WTC11 (cell line): ENCODE measurements around the gene FOXN3.

ENCODE experiments used
- CREB1 ChIP-seq: sonication (generic); formaldehyde crosslinking; IDR thresholded peaks from 2 replicates; pipeline ENCODE4 v1.8.0; 2023; ENCODE audit warnings: mild to moderate bottlenecking, missing genetic modification reagents
- CTCF ChIP-seq: fragments of 200-600 bp; IDR thresholded peaks from 2 replicates; pipeline ENCODE4 v1.8.0; 2022; ENCODE audit warnings: antibody characterized with exemption
- GRHL2 ChIP-seq: fragments of 250-450 bp; sonication (Bioruptor Pico); IDR thresholded peaks from 2 replicates; pipeline ENCODE4 v1.8.0; 2022; ENCODE audit warnings: mild to moderate bottlenecking, moderate library complexity; ENCODE audit not compliant: insufficient replicate concordance, severe bottlenecking
- TF ChIP-seq, protein P1 (sequence below): sonication (generic); formaldehyde crosslinking; IDR thresholded peaks from 2 replicates; pipeline ENCODE4 v1.8.1; 2023; ENCODE audit warnings: mild to moderate bottlenecking, missing genetic modification reagents
- TF ChIP-seq, protein P2 (sequence below): sonication (generic); formaldehyde crosslinking; IDR thresholded peaks from 2 replicates; pipeline ENCODE4 v1.8.0; 2022; ENCODE audit warnings: mild to moderate bottlenecking, missing genetic modification reagents
- TF ChIP-seq, protein P3 (sequence below): sonication (generic); formaldehyde crosslinking; IDR thresholded peaks from 2 replicates; pipeline ENCODE4 v1.8.1; 2023; ENCODE audit warnings: mild to moderate bottlenecking, missing genetic modification reagents, moderate library complexity

- no peak for TF ChIP-seq CTCF
- TF ChIP-seq, protein P1, sequence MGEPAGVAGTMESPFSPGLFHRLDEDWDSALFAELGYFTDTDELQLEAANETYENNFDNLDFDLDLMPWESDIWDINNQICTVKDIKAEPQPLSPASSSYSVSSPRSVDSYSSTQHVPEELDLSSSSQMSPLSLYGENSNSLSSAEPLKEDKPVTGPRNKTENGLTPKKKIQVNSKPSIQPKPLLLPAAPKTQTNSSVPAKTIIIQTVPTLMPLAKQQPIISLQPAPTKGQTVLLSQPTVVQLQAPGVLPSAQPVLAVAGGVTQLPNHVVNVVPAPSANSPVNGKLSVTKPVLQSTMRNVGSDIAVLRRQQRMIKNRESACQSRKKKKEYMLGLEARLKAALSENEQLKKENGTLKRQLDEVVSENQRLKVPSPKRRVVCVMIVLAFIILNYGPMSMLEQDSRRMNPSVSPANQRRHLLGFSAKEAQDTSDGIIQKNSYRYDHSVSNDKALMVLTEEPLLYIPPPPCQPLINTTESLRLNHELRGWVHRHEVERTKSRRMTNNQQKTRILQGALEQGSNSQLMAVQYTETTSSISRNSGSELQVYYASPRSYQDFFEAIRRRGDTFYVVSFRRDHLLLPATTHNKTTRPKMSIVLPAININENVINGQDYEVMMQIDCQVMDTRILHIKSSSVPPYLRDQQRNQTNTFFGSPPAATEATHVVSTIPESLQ = no peak
- TF ChIP-seq, protein P2, sequence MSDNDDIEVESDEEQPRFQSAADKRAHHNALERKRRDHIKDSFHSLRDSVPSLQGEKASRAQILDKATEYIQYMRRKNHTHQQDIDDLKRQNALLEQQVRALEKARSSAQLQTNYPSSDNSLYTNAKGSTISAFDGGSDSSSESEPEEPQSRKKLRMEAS (CRISPR knock-in tag) = no peak
- TF ChIP-seq GRHL2 (CRISPR knock-in tag) = no peak
- no peak for TF ChIP-seq CREB1 (CRISPR knock-in tag)
- TF ChIP-seq, protein P3, sequence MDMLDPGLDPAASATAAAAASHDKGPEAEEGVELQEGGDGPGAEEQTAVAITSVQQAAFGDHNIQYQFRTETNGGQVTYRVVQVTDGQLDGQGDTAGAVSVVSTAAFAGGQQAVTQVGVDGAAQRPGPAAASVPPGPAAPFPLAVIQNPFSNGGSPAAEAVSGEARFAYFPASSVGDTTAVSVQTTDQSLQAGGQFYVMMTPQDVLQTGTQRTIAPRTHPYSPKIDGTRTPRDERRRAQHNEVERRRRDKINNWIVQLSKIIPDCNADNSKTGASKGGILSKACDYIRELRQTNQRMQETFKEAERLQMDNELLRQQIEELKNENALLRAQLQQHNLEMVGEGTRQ (CRISPR knock-in tag) = no peak
Measured at GRCh38 chr14:89249065-89249695, 167.9 kb downstream of the FOXN3 start.
